Measurements from ENCODE around the gene LGALS9C.
"Not testable (repeated sequence)": the region's sequence is repeated elsewhere in the genome, so short reads cannot be mapped to it uniquely, and the experiment has no call there.

The LGALS9C gene

DNA sequence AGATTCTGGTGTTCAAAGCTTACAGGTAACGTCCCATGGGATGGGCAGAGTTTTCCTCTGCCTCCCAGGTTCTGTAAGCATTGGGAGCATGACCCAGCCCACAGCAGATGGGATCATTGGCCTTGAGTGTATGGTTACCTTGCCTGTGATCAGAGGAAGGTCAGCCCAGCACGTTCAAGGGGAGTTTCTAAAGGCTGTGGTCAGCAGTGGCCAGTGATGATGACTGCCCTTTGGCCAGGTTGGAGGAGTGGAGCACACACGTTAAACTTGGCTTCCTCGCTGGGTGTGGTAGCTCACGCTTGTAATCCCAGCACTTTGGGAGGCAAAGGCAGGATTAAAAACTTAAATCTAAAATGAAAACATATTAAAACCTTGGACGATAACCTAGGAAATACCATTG lies 51.8 kb downstream of the LGALS9C start:
- DNase-seq (ENCODE audit: low read depth in 3 of 3, low spot score in 1 of 3), result not testable (repeated sequence)

DNA sequence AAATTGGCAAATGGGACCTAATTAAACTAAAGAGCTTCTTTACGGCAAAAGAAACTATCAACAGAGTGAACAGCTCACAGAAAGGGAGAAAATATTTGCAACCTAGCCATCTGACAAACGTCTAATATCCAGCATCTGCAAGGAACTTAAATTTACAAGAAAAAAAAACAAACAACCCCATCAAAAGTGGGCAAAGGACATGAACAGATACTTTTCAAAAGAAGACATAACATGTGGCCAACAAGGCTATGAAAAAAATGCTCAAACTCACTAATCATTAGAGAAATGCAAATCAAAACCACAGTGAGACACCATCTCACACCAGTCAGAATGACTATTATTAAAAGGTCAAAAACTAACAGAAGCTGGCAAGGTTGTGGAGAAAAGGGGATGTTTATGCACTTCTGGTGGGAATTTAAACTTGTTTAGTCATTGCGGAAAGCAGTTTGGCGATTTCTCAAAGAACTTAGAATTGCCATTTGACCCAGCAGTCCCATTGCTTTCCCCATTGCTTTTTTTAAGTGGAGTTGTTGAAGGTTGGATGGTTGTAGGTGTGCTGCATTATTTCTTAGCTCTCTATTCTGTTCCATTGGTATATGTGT lies 52.4 kb downstream of the LGALS9C start:
- not testable (repeated sequence) for DNase-seq (ENCODE audit: low read depth in 3 of 3, low spot score in 1 of 3)

DNA sequence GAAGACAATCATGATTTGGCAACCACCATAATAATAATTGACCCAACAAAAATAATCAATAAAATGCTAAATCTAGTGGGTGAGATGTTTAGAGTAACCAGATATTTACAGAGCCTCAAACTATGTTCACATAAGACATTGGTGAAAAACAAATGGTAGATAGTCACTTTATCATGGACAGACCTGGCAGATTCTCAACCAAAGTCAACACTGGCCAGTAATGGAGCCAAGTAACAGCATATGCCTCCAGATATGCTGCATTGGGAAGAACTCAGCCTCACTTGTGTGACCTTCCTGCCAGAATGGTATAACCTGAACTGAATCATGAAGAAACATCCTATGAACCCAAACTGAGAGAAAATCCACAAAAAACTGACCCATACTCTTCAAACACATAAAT lies 53.8 kb downstream of the LGALS9C start:
- DNase-seq (ENCODE audit: low read depth in 3 of 3, low spot score in 1 of 3), result not testable (repeated sequence)

- not testable (repeated sequence) for DNase-seq (ENCODE audit: low read depth in 3 of 3, low spot score in 1 of 3)
Observed at GRCh38 chr17:18542234-18542633, 65.6 kb downstream of the LGALS9C start.

- DNase-seq (ENCODE audit: low read depth in 3 of 3, low spot score in 1 of 3), result not testable (repeated sequence)
Observed at GRCh38 chr17:18542907-18543306, 66.3 kb downstream of the LGALS9C start.
